Mesendoderm (in vitro differentiated cells): ENCODE data around the gene L2HGDH.

ENCODE experiments used
- DNase-seq: peaks from one replicate; pipeline ENCODE4 v3.0.0; 2013
- H2AK5ac ChIP-seq: 2 replicates; pipeline ENCODE4 v1.6.1; 2013; ENCODE audit warnings: low read length, inconsistent platforms
- H2BK120ac ChIP-seq: 2 replicates; pipeline ENCODE4 v1.6.1; 2013; ENCODE audit warnings: low read depth, mild to moderate bottlenecking, low read length, moderate library complexity, mixed read lengths
- H2BK15ac ChIP-seq: replicated peaks from 2 replicates; pipeline ENCODE4 v1.6.1; 2013; ENCODE audit warnings: low read depth, mild to moderate bottlenecking, moderate library complexity
- H2BK5ac ChIP-seq: 2 replicates; pipeline ENCODE4 v1.6.1; 2013; ENCODE audit warnings: low read length, inconsistent platforms
- H3K18ac ChIP-seq: 2 replicates; pipeline ENCODE4 v1.6.1; 2013; ENCODE audit warnings: mild to moderate bottlenecking, low read length, mixed read lengths
- H3K23ac ChIP-seq: one replicate; pipeline ENCODE4 v1.6.1; 2013; ENCODE audit warnings: low read length
- H3K27ac ChIP-seq: 2 replicates; pipeline ENCODE4 v1.5.1; 2013; ENCODE audit warnings: low read depth, mild to moderate bottlenecking, inconsistent platforms, low read length, moderate library complexity
- H3K27me3 ChIP-seq: 2 replicates; pipeline ENCODE4 v1.6.1; 2013; ENCODE audit warnings: low read length, control low read depth, mild to moderate bottlenecking, inconsistent platforms; ENCODE audit not compliant: insufficient read depth, poor library complexity
- H3K36me3 ChIP-seq: 2 replicates; pipeline ENCODE4 v1.6.1; 2013; ENCODE audit warnings: low read length, inconsistent platforms; ENCODE audit not compliant: control insufficient read depth, insufficient read depth
- H3K4ac ChIP-seq: one replicate; pipeline ENCODE4 v1.6.1; 2013; ENCODE audit warnings: low read depth, mild to moderate bottlenecking, low read length, moderate library complexity
- H3K4me1 ChIP-seq: 2 replicates; pipeline ENCODE4 v1.6.1; 2013; ENCODE audit warnings: low read depth, low read length, inconsistent platforms; ENCODE audit not compliant: control insufficient read depth
- H3K4me2 ChIP-seq: 2 replicates; pipeline ENCODE4 v1.6.1; 2013; ENCODE audit warnings: low read length
- H3K4me3 ChIP-seq: 2 replicates; pipeline ENCODE4 v1.5.1; 2013; ENCODE audit warnings: mild to moderate bottlenecking, low read length
- H3K56ac ChIP-seq: one replicate; pipeline ENCODE4 v1.6.1; 2013; ENCODE audit warnings: low read length
- H3K79me1 ChIP-seq: 2 replicates; pipeline ENCODE4 v1.6.1; 2013; ENCODE audit warnings: low read length, inconsistent platforms
- H3K79me2 ChIP-seq: 2 replicates; pipeline ENCODE4 v1.6.1; 2013; ENCODE audit warnings: mild to moderate bottlenecking, low read length; ENCODE audit not compliant: control insufficient read depth, insufficient read depth
- H3K9ac ChIP-seq: 2 replicates; pipeline ENCODE4 v1.6.1; 2013; ENCODE audit warnings: low read length, inconsistent platforms
- H4K5ac ChIP-seq: one replicate; pipeline ENCODE4 v1.6.1; 2013; ENCODE audit warnings: low read length
- H4K8ac ChIP-seq: one replicate; pipeline ENCODE4 v1.6.1; 2013; ENCODE audit warnings: low read depth, mild to moderate bottlenecking, control low read depth, low read length, moderate library complexity
- WGBS: extraction: QIAGEN DNeasy Blood & Tissue Kit; methylation state at CpG from one replicate; pipeline ENCODE4 v1.1.7; 2013; ENCODE audit warnings: low lambda C conversion rate, missing lambda C conversion rate; ENCODE audit not compliant: insufficient coverage; ENCODE audit errors: extremely low coverage; 5-methylcytosine and 5-hydroxymethylcytosine counted together

L2HGDH gene

DNA sequence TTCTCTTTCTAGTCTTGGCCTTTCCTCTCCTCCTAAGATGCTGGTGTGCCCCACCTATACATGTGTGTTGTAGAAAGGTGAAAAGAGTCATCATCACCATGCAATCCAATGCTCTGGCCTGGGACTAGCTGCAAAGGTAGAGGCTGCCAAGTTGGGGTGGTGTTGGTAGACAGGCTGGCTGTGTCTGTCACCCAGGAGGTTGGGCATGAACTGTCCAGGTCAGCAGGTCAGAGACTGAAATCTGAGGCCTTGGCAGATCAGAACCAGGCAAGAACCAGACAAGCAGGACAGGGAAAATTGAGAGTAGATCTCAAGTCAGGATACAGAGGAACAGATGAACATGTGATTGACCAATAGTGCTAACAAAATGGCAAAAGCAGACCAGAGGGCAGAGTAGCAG, 26.2 kb downstream of the L2HGDH start:
- Histone ChIP-seq H3K27ac (no peak overlapping the region), H3K18ac (no peak overlapping the region), H3K56ac (no peak overlapping the region), H4K5ac (no peak overlapping the region), H2BK15ac (no peak overlapping the region), H2BK120ac (no peak overlapping the region), H3K4me2 (no peak overlapping the region), H4K8ac (no peak overlapping the region), H3K9ac (no peak overlapping the region), H2AK5ac (no peak overlapping the region), H3K4me3 (no peak overlapping the region), H3K4ac (no peak overlapping the region), H3K27me3 (no peaks in the 10 kb centered on the region), H3K36me3 (no peaks in the 10 kb centered on the region), H3K79me1 (no peaks in the 10 kb centered on the region), H3K79me2 (no peaks in the 10 kb centered on the region), H3K23ac (no peak overlapping the region), H3K4me1 (no peaks in the 10 kb centered on the region), H2BK5ac (no peak overlapping the region)
- no peak for DNase-seq

DNA sequence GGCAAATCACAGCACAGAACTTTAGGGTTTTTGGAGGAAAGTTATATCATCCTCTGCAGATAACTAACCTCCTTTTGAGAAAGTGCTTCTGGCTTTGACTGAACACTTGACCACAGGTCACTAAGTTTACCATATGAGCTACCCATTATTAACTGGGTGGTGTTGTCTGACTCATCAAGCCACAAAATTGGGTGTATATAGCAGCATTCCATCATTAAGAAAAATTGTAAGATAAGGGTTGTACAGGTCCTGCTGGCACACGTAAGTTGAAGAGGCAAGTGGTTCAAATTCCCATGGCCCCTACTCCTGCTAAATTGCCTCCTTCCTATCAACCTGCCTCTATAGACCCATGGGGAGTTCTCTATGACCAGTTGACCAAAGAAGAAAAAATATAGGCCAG, 39.5 kb downstream of the L2HGDH start:
- no peak overlapping the region for H3K4me3 ChIP-seq
- no peaks in the 10 kb centered on the region for H3K79me1 ChIP-seq
- no CpG with 5 or more reads among the region's 1 CpG for WGBS
- no peaks in the 10 kb centered on the region for H3K36me3 ChIP-seq
- no peak overlapping the region for H3K9ac ChIP-seq
- no peak overlapping the region for H2BK5ac ChIP-seq
- H3K27me3 ChIP-seq = no peaks in the 10 kb centered on the region
- H3K4me1 ChIP-seq = no peaks in the 10 kb centered on the region
- H3K18ac ChIP-seq = no peak overlapping the region
- H2BK120ac ChIP-seq = no peak overlapping the region
- H2AK5ac ChIP-seq = no peak overlapping the region
- no peak overlapping the region for H3K23ac ChIP-seq
- no peak for DNase-seq
- no peak overlapping the region for H4K8ac ChIP-seq
- no peak overlapping the region for H4K5ac ChIP-seq
- no peak overlapping the region for H3K4ac ChIP-seq
- H3K4me2 ChIP-seq = no peak overlapping the region
- no peak overlapping the region for H3K56ac ChIP-seq
- H3K27ac ChIP-seq = no peak overlapping the region
- H2BK15ac ChIP-seq = no peak overlapping the region
- H3K79me2 ChIP-seq = no peaks in the 10 kb centered on the region

DNA sequence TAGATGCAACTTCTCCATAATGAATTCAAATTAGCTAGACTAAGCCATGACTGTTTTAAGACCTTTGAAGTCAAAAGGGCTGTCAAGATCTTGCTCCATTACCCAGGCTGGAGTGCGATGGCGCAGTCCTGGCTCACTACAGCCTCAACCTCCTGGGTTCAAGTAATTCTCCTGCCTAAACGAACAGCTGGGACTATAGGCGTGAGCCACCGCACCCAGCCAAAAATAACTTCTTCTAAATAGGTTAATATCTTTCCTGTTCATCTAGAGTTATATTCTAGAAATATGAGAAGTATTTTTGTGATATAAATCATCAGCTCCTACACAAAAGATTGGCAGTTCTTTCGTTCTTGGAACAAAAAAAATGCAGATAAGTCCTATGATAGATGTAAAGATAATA, 41.1 kb downstream of the L2HGDH start:
- Histone ChIP-seq H3K36me3 (no peaks in the 10 kb centered on the region), H2BK15ac (no peak overlapping the region)
- no CpG with 5 or more reads among the region's 6 CpGs for WGBS

DNA sequence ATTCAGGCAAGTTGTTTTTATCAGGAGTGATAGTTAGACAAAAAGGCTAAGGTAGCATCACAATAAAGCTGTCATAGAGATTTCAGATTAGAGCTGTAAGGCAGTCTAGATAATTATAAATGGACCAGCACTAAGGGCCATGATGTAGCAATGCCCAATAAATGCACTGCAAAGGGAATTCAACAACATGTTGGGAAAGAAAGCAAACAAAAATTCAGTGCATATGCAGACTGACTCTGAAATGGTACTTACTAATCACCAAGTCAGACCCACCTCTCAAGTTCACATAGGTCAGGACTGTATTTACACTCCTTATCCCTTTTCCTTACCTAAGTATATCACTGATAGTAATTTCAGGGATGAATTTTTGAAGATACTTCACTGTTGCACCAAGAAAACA, 47.0 kb downstream of the L2HGDH start:
- Histone ChIP-seq H2BK15ac (no peak overlapping the region), H3K9ac (no peak overlapping the region), H4K8ac (no peak overlapping the region), H2AK5ac (no peak overlapping the region), H3K27me3 (no peaks in the 10 kb centered on the region), H3K79me2 (no peaks in the 10 kb centered on the region), H3K23ac (no peak overlapping the region), H4K5ac (no peak overlapping the region), H3K36me3 (no peaks in the 10 kb centered on the region), H3K4me1 (no peaks in the 10 kb centered on the region), H3K4me3 (no peak overlapping the region), H3K18ac (no peak overlapping the region), H3K56ac (no peak overlapping the region), H3K4ac (no peak overlapping the region), H3K79me1 (no peaks in the 10 kb centered on the region), H3K27ac (no peak overlapping the region), H3K4me2 (no peak overlapping the region), H2BK120ac (no peak overlapping the region), H2BK5ac (no peak overlapping the region)
- DNase-seq = no peak

More for the DNA sequence above, 41.1 kb downstream of the L2HGDH start:
- H2BK5ac ChIP-seq = no peak overlapping the region
- no peak overlapping the region for H4K8ac ChIP-seq
- H3K9ac ChIP-seq = no peak overlapping the region
- H3K23ac ChIP-seq = no peak overlapping the region
- H3K4ac ChIP-seq = no peak overlapping the region
- H3K4me3 ChIP-seq = no peak overlapping the region
- H3K79me2 ChIP-seq = no peaks in the 10 kb centered on the region
- H2BK120ac ChIP-seq = no peak overlapping the region
- H3K4me2 ChIP-seq = no peak overlapping the region
- no peaks in the 10 kb centered on the region for H3K27me3 ChIP-seq
- no peaks in the 10 kb centered on the region for H3K4me1 ChIP-seq
- H3K27ac ChIP-seq = no peak overlapping the region
- no peak overlapping the region for H3K18ac ChIP-seq
- no peak overlapping the region for H4K5ac ChIP-seq
- no peak overlapping the region for H3K56ac ChIP-seq
- no peaks in the 10 kb centered on the region for H3K79me1 ChIP-seq
- H2AK5ac ChIP-seq = no peak overlapping the region
- no peak for DNase-seq

DNA sequence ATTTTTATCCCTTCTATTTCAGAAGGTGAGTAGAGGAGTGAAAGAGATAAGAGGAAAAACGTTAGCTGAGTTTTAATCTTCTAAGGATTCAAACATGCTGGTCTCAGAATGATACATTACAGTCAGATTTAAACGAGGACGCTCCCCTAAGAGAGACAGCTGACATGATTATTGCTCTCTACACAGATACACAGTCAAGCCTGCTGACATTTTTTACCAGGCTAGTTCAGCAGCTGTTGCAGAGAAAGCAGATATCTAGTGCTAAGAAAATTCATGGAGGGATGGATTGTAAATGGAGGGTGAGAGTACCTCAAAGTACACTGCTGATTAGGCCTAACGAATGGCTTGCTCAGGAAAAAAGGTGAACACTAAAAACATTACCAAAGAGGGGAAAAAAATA, 48.7 kb downstream of the L2HGDH start:
- no peak overlapping the region for H3K56ac ChIP-seq
- no peak overlapping the region for H2BK5ac ChIP-seq
- no peaks in the 10 kb centered on the region for H3K79me1 ChIP-seq
- H3K18ac ChIP-seq = no peak overlapping the region
- no peak overlapping the region for H4K5ac ChIP-seq
- WGBS = no CpG with 5 or more reads among the region's 4 CpGs
- H3K4me3 ChIP-seq = no peak overlapping the region
- no peaks in the 10 kb centered on the region for H3K36me3 ChIP-seq
- H3K4ac ChIP-seq = no peak overlapping the region
- H3K79me2 ChIP-seq = no peaks in the 10 kb centered on the region
- no peak for DNase-seq
- H3K27me3 ChIP-seq = no peaks in the 10 kb centered on the region
- no peak overlapping the region for H2BK15ac ChIP-seq
- H3K27ac ChIP-seq = no peak overlapping the region
- no peak overlapping the region for H3K23ac ChIP-seq
- H3K9ac ChIP-seq = no peak overlapping the region
- H4K8ac ChIP-seq = no peak overlapping the region
- H2AK5ac ChIP-seq = no peak overlapping the region
- H3K4me2 ChIP-seq = no peak overlapping the region
- H2BK120ac ChIP-seq = no peak overlapping the region
- H3K4me1 ChIP-seq = no peaks in the 10 kb centered on the region

DNA sequence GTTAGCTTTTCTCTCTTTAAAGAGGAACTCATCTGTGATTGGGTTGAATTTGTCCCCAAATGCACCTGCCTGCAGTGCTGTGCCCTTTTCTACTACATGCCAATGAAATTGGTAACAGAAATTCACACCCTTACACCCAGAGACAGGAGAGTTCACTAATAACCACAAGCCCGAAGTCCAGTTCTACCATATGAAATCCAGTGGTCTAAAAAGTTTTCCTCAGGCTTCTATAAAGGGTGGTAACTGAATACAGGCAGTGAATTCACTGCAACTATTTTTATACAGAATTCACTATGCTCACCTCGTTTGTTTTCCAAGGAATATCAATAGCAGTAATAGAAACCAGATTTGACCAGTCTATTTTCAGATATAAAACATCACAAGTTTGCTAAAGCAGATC, 49.2 kb downstream of the L2HGDH start:
- Histone ChIP-seq H3K18ac (no peak overlapping the region), H3K4me3 (no peak overlapping the region), H4K5ac (no peak overlapping the region), H3K79me1 (no peaks in the 10 kb centered on the region), H3K56ac (no peak overlapping the region), H3K23ac (no peak overlapping the region), H2BK15ac (no peak overlapping the region), H2BK120ac (no peak overlapping the region), H3K9ac (no peak overlapping the region), H3K27me3 (no peaks in the 10 kb centered on the region), H3K4me2 (no peak overlapping the region), H4K8ac (no peak overlapping the region), H3K27ac (no peak overlapping the region), H3K4ac (no peak overlapping the region), H2AK5ac (no peak overlapping the region), H3K4me1 (no peaks in the 10 kb centered on the region), H2BK5ac (no peak overlapping the region), H3K36me3 (no peaks in the 10 kb centered on the region), H3K79me2 (no peaks in the 10 kb centered on the region)
- no peak for DNase-seq
- no CpG with 5 or more reads among the region's 2 CpGs for WGBS
